ENCODE measurements around the gene KCNIP4.

KCNIP4 gene

GRCh38 chr4:21552455-21552854 lies 396.1 kb downstream of the KCNIP4 start:
- no peak for DNase-seq

GRCh38 chr4:21544955-21545354 lies 403.6 kb downstream of the KCNIP4 start:
- DNase-seq, result no peak

GRCh38 chr4:21544415-21544814 lies 404.2 kb downstream of the KCNIP4 start:
- DNase-seq, result no peak

GRCh38 chr4:21543514-21543913 lies 405.1 kb downstream of the KCNIP4 start:
- no peak for DNase-seq

- no peak for DNase-seq
Measured at GRCh38 chr4:21535898-21536297, 412.7 kb downstream of the KCNIP4 start.

- no peak for DNase-seq
Measured at GRCh38 chr4:21531048-21531447, 417.5 kb downstream of the KCNIP4 start.

- no peak for DNase-seq
Measured at GRCh38 chr4:21529214-21529613, 419.4 kb downstream of the KCNIP4 start.

- DNase-seq, result no peak
Measured at GRCh38 chr4:21522296-21522695, 426.3 kb downstream of the KCNIP4 start.

- no peak for DNase-seq
Measured at GRCh38 chr4:21517126-21517859, 431.3 kb downstream of the KCNIP4 start.

- DNase-seq, result no peak
Measured at GRCh38 chr4:21514022-21514694, 434.4 kb downstream of the KCNIP4 start.

- no peak for DNase-seq
Measured at GRCh38 chr4:21512353-21512752, 436.2 kb downstream of the KCNIP4 start.

- DNase-seq, result no peak
Measured at GRCh38 chr4:21507439-21507838, 441.1 kb downstream of the KCNIP4 start.

GRCh38 chr4:21490682-21491081 lies 457.9 kb downstream of the KCNIP4 start:
- DNase-seq, result no peak

- DNase-seq, result no peak
Measured at GRCh38 chr4:21476757-21477156, 471.8 kb downstream of the KCNIP4 start.

- no peak for DNase-seq
Measured at GRCh38 chr4:21474195-21474594, 474.4 kb downstream of the KCNIP4 start.

GRCh38 chr4:21470535-21470934 lies 478.0 kb downstream of the KCNIP4 start:
- no peak for DNase-seq

GRCh38 chr4:21469438-21470300 lies 478.9 kb downstream of the KCNIP4 start:
- DNase-seq, result no peak

- no peak for DNase-seq
Measured at GRCh38 chr4:21467551-21467950, 481.0 kb downstream of the KCNIP4 start.

- DNase-seq, result no peak
Measured at GRCh38 chr4:21457086-21457840, 491.3 kb downstream of the KCNIP4 start.

GRCh38 chr4:21454831-21455230 lies 493.7 kb downstream of the KCNIP4 start:
- no peak for DNase-seq

- no peak for DNase-seq
Measured at GRCh38 chr4:21454201-21454600, 494.4 kb downstream of the KCNIP4 start.

- no peak for DNase-seq
Measured at GRCh38 chr4:21452931-21453330, 495.6 kb downstream of the KCNIP4 start.

- DNase-seq, result no peak
Measured at GRCh38 chr4:21451032-21451431, 497.5 kb downstream of the KCNIP4 start.

Data from activated CD4-positive, alpha-beta T cell treated with anti-CD3 and anti-CD28 coated beads for 4 hours (primary cell).